CD4-positive, alpha-beta T cell treated with Interleukin-15 for 1 hour (primary cell): ENCODE results near the gene LAMC3.

Experiments used
- DNase-seq: peaks from one replicate; pipeline ENCODE4 v3.0.0-alpha.2; 2020

The LAMC3 gene

DNA sequence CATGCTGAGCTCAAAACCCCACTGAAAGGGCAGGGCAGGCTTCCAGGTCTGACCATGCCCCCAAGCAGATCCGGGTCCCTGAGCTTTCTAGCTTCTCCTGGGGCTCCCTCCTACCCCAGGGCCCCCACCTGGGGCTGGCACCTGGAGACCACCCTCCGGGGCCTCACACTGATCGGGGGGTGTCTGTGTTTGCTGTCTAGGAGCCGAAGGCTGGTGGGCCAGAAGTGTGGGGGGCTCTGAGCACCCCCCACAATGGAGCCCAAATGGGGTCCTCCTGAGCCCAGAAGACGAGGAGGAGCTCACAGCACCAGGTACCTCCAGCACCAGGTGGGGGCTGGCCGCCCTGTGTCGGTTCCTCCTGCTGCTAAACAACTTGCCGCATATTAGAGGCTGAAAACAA is 39.8 kb downstream of the LAMC3 start:
- no peak for DNase-seq

- no peak for DNase-seq
These were observed 41.1 kb downstream of the LAMC3 start for GRCh38 chr9:131049829-131050715.

GRCh38 chr9:131050831-131051230 is 41.9 kb downstream of the LAMC3 start:
- DNase-seq, result no peak

DNA sequence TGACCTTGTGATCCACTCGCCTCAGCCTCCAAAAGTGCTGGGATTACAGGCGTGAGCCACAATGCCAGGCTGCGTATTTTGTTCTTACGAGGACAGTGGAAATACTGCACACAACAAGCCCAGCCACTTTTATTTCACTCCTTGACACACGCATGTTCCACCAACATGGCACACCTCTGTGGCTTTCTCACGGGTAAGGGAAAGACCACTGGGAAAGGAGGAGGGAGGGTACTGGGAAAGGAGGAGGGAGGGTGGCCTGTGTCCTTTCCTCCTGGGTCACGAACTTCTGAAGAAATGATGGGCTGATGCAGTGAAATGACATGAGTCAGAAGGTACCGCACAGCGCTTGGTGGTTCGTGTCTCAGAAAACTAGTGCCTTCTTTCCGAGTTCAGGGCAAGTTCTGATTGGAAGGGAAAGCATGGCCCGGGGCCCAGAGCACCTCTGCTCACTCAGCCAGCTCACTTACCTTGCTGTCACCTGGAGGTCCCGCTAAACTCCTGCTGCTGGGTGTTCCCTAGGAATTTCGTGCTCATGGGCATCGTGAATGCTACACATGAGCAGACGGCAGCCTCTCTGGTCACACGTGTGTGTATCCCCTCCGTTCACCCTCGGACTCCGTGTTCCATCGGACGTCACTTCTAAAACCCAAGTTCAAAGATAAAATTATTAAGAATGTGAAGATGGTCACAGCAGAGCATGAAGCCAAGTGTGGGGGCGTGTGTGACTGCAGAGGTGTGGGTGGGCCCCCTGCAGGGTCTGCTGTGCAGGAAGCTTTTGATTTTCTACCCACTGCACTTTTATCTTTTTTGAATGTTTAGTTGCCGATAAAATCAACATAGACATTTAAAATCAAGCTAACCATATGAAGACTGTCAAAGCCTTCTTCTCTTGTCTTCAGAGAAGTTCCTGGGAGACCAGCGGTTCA is 42.9 kb downstream of the LAMC3 start:
- DNase-seq, result no peak

- DNase-seq, result no peak
These were observed 44.9 kb downstream of the LAMC3 start for GRCh38 chr9:131053896-131054295.

- DNase-seq, result no peak
These were observed 48.0 kb downstream of the LAMC3 start for GRCh38 chr9:131056781-131057506.

DNA sequence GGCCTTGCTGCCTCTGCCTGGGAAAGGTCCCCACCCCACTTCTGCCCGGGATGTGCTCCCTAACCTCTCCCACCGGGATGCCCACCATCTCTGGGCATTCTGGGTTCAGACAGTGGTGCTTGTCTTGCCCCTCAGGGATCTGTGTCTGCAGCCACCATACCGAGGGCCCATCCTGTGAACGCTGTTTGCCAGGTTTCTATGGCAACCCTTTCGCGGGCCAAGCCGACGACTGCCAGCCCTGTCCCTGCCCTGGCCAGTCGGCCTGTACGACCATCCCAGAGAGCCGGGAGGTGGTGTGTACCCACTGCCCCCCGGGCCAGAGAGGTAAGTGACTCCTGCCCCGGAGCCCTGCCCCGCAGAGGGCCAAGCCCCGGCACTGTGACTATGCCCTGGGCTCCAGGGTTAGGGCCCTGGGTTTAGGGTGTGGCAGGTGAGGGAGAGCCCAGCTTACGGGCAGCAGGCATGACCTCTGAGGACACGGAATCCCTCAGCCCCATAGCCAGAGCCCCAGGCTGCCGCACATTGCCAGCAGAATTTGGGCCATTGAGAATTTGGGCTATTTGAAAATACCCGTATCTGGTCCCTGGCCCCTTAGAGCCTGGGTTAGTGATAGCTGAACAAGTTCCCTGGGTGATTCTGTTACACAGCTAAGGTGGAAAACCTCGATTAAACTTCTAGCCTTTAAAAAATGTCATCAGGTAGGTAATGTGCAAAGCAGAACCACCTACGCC is 52.1 kb downstream of the LAMC3 start:
- DNase-seq, result no peak

- no peak for DNase-seq
These were observed 54.0 kb downstream of the LAMC3 start for GRCh38 chr9:131062969-131063368.

DNA sequence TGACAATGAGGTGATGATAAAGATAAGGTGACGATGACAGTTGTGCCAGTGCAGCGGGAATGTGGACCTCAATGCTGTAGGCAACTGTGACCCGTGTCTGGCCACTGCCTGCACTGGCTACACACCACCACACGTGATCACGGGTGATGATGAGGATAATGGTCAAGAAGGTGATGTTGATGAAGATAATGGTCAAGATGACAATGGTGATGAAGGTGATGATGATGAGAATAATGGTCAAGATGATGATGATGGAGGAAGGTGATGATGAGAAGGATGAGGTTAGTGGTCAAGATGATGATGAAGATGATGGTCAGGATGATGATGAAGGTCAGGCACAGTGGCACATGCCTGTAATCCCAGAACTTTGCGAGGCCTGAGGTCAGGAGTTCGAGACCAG is 56.6 kb downstream of the LAMC3 start:
- DNase-seq, result no peak

- no peak for DNase-seq
These were observed 58.7 kb downstream of the LAMC3 start for GRCh38 chr9:131067625-131068024.

- DNase-seq, result no peak
These were observed 59.3 kb downstream of the LAMC3 start for GRCh38 chr9:131068076-131068816.

DNA sequence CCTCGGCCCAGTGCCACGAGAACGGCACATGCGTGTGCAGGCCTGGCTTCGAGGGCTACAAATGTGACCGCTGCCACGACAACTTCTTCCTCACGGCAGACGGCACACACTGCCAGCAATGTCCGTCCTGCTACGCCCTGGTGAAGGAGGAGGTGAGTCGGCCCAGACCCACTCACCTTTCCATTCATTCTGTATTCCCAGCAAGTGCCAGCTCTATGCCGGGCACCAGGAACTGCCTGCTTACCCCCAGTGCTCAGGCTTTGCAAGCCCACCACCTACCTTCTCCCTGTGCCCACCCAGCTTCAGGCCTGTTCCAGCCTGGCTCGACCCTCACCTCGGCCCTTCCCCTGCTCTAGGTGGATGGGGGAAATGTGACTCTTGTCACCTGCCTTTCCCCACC is 60.7 kb downstream of the LAMC3 start:
- no peak for DNase-seq

DNA sequence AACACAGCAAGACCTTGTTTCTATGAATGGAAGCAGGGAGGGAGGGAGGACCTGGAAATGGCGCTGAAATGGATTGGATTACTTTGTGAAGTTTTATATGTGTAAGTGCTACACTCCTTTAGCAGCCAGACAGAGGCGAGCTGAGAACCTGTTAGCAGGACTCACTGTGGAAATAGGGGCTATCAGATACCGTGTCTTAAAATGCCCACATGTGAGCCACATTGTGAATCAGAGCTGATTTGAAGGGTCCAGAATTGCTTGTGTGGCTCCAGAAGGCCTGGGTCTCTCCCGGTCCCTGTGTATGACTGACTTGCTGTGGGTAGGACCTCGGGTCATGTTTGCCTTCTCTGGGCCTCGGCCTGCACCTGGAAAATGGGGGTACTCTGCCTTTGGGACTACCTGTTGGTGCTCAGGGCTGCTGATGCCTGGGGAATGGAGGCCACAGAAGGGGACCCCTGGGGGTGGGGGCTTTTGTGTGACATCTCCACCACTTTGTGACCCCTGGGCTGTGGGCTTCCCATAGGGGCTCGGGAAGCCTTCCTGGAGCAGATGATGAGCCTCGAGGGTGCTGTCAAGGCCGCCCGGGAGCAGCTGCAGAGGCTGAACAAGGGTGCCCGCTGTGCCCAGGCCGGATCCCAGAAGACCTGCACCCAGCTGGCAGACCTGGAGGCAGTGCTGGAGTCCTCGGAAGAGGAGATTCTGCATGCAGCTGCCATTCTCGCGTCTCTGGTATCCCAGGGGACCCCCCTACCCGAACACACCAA is 63.3 kb downstream of the LAMC3 start:
- no peak for DNase-seq

- DNase-seq, result no peak
These were observed 63.9 kb downstream of the LAMC3 start for GRCh38 chr9:131072871-131073237.

DNA sequence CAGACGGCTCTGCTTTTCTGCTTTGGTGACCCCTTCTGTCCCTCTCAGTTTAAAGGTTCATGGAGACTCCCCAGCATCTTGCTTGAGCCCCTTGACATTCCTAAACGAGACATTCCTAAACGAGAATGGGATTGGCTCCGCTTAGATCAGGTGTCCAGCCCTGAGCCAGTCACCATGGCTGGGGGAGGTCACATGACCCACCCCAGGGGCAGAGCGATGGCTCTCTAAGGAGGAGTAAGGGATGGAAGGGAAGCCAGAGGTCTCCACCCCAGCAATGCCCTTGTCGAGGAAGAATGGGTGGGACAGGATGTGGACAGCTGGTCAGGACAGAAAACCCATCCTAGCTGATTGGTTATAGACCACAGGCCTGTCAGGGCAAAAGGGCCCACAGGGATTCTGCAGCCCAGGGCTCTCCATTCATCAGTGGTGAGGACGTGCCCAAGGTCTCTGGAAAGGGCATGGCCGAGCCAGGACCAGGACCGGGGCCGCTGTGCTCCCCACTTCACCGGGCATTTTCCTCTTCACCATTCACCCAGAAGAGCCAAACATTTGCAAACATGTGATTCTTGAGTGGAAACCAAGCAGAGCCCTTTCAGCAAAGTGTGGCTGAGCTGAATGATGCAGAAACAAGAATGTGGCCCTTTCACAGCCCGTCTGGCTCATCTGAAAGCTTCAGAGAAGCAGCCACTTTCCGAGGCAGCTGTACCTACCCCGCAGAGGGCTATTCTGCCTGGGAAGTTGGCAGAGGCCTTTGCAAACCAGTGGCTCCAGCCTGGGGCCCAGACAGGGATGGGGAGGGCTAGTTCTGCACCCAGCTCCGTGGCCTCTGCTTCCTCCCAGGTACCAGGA is 67.6 kb downstream of the LAMC3 start:
- no peak for DNase-seq

- no peak for DNase-seq
These were observed 69.7 kb downstream of the LAMC3 start for GRCh38 chr9:131078427-131079366.

DNA sequence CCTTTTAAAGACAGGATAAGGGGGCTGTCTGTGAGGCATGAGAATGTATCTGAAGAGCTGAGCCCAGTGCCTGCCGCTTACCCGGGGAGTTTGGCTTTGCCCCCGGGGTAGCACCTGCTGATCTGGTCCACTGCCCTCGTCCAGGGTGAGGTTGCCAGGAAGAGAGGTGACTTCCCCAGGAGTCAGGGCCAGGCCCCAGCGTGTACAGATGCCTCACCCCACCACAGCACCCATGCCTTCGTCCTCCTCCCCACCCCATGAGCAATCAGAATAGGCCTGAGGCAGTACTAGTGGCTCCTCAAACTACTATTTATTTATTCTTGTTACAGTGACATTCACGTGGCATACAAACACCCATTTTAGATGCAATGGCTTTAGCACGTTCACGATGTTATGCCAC is 71.6 kb downstream of the LAMC3 start:
- no peak for DNase-seq

GRCh38 chr9:131081868-131082267 is 72.9 kb downstream of the LAMC3 start:
- DNase-seq, result no peak
